HG03565 (cell line): ENCODE measurements around the gene ZG16.

ENCODE experiments used
- ATAC-seq: cut with Tn5 transposase; IDR thresholded peaks from one replicate; pipeline ENCODE4 v1.9.1; 2021; ENCODE audit warnings: mild to moderate bottlenecking, moderate library complexity; ENCODE audit not compliant: unreplicated experiment

Gene ZG16

GRCh38 chr16:29820271-29820701, 42.2 kb downstream of the ZG16 start, which contains the start of gene MVP:
MVP (plus strand) TSS chr16:29820462; CDS start chr16:29830550, 10,088 bp downstream.
- ATAC-seq: no peak

DNA sequence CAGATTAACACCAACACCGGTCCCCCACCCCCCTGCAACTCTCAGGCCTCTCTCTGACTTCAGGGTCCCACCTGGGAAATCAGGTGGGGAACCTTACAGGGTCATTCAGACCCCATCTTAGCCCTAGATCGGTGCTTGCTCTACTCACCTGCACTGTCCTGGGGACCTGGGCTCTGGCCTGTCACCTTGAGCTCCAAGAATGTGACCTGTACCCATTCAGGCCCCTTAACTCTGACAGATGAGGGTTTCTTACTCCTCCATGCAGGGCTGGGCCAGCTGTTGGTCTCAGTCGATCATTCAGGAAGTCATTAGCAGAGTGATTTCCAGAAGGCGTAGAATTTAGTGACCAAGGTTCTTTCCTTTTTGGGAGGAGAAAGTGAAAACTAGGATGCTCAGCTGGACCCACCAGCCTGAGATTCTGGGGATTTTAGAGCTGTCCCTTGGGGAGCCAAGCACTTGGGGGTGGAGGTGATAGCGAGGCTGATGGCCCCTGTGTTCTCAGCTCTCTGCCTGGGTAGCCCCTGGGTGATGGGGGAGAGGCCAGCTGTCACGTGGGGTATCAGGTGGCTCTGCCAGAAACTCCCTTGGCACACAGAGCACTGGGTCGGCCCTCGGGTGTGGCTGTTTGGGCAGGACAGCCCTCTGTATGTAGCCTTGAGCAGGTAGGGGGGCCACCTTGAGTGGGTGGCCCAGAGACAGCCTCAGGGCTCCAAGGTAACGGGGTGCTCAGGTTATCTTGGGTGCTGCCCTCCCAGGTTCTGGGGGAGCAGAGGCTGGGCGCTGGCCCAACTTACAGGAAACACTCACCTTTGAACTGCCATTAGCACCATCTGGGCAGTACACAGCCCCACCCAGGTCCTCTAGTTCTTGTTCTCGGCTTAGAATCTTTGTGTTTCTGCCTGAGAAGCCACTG, 42.9 kb downstream of the ZG16 start:
- no peak for ATAC-seq

DNA sequence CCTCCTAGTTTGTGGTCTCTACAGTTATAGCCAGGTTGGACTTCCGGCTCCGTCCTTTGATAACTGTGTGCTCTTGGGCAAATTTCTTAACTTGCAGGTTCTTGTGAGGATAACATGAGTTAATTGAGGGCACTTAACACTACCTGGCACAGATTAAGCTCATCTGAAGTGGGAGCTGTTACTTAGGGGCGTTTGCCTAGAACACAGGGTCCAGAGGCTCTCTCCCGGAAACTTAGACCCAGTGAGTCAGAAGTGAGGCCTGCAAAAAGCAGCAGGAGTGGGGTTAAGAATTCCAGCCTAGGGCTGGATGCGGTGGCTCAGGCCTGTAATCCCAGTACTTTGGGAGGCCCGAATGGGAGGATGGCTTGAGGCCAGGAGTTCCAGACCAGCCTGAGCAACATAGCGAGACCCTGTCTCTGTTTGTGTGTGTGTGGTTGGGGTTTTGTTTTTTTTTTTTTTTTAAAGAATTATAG, 43.6 kb downstream of the ZG16 start:
- no peak for ATAC-seq

- no peak for ATAC-seq
Measured at GRCh38 chr16:29824589-29825144, 46.6 kb downstream of the ZG16 start.

DNA sequence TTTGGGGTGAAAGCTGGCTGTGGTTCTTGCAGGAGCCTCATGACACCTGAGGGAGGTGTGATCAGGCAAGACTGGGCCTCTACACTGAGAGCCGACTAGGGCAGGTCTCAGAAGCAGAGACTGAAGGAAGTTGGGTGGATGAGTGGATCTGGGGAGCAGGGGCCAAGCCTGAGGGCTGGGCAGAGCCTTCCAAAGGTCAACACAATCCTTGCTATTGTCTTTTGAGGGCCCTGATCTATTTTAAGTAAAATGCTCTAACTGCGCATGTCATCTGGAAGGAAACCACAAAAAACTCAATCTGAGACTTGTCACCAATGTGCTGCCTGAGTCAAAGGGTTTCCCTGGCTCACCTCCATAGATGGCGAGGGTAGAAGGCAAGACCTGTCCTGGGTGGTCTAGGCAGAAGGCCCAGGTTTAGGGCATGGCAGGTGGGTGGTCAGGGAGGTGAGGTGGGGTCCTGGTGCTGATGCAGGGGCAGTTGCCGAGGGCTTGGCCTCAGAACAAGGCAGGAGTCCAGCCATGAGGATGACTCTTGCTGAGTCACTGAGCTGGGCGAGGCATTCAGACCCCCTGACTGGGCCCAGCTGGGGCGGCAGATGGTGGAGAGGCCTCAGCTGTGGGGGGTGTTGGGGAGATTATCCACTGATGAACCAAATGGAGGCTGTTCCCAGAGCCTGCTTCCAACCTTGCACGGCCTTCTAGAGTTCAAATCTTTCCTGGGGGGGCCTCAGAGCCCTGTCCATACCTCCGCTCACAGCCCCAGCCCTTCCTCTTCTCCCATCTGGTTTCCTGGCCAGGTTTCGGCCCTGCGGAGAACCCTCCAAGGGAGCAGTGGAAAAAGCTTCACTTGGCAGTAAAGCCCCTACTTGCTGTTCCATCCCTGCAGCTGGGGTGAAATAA, 47.3 kb downstream of the ZG16 start:
- ATAC-seq: no peak

GRCh38 chr16:29826342-29826695, 48.3 kb downstream of the ZG16 start:
- ATAC-seq: no peak

DNA sequence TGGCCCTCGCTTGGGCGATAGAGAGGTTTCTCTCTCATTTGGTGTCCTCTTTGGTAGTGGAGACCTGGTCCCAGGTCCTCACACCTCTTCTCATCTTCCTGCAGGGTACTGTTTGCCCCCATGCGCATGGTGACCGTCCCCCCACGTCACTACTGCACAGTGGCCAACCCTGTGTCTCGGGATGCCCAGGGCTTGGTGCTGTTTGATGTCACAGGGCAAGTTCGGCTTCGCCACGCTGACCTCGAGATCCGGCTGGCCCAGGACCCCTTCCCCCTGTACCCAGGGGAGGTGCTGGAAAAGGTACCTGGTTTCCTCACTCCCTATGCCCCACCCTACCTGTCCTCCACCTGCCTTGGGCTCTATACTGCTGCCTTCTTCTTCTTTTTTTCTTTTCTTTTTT, 52.7 kb downstream of the ZG16 start:
- no peak for ATAC-seq

DNA sequence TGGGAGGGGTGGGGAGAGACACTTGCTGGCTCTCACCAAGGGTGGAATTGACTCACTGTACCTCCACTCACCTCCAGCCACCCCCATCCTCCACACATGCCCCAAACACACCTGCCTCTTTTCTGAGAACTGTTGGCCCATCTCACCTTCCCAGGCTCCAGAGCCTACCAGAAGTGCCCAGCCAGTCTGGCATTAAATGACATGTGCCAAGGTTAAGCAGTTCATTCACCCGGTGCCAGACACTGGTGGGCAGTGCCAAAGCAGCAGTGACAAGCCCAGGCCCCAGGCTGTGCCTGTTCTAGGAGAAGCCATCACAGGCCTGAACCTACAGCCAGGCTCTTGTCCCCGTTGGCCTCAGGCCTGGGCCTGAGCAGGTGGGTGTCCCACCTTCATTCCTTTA, 53.4 kb downstream of the ZG16 start:
- no peak for ATAC-seq
